Transverse colon (tissue), 4 donors: ENCODE measurements around the gene DISC1. TPM values are rescaled to one million over a fixed set of nuclear protein-coding genes. Genes with fewer than 3 reads are reported as not detected.

Experiments used
- DNase-seq: peaks from one replicate; pipeline ENCODE4 v3.0.0-alpha.2; 2019
- H3K27ac ChIP-seq, 4 donors: fragments of 200-600 bp; sonication (generic); 2 replicates each; pipeline ENCODE4 v1.5.1; 2016 to 2018; ENCODE audit warnings: inconsistent platforms in 4 of 4
- H3K27me3 ChIP-seq: fragments of 200-600 bp; sonication (generic); 2 replicates; pipeline ENCODE4 v1.5.1; 2017; ENCODE audit warnings: inconsistent platforms
- H3K36me3 ChIP-seq, 4 donors: fragments of 200-600 bp; sonication (generic); 2 replicates each; pipeline ENCODE4 v1.5.1; 2017 to 2019; ENCODE audit warnings: inconsistent platforms in 4 of 4
- H3K4me1 ChIP-seq, 4 donors: fragments of 200-600 bp; sonication (generic); 2 replicates each; pipeline ENCODE4 v1.5.1; 2017 to 2020; ENCODE audit warnings: inconsistent platforms in 4 of 4
- H3K4me3 ChIP-seq, 4 donors: fragments of 200-600 bp; sonication (generic); 1 replicate in 1 of 4; 2 replicates in 3 of 4; pipeline versions ENCODE4 v1.5.1 to v1.6.1; 2017 to 2019; ENCODE audit warnings: inconsistent platforms in 4 of 4
- H3K9me3 ChIP-seq, 2 donors: fragments of 200-600 bp; sonication (generic); 2 replicates each; pipeline ENCODE4 v1.5.1; 2017 to 2019; ENCODE audit warnings: inconsistent platforms in 2 of 2
- CTCF ChIP-seq, 5 experiments: fragments of 200-600 bp in 3 of 5; fragments of 450-650 bp in 2 of 5; sonication (generic) in 3 of 5; IDR thresholded peaks; 1 replicate in 2 of 5; 2 replicates in 3 of 5; pipeline ENCODE4 v1.5.1; 2016 to 2017; ENCODE audit warnings: antibody characterized with exemption in 5 of 5, inconsistent platforms in 3 of 5, mild to moderate bottlenecking in 2 of 5, moderate library complexity in 1 of 5
- EP300 ChIP-seq: sonication (generic); formaldehyde crosslinking; IDR thresholded peaks from one replicate; pipeline ENCODE4 v1.6.1; 2017; ENCODE audit warnings: antibody characterized with exemption, low read depth
- POLR2A ChIP-seq: fragments of 450-650 bp; IDR thresholded peaks from one replicate; pipeline ENCODE4 v1.6.1; 2016; ENCODE audit warnings: antibody characterized with exemption, mild to moderate bottlenecking, moderate library complexity
- POLR2AphosphoS5 ChIP-seq, 3 donors: sonication (generic); formaldehyde crosslinking; IDR thresholded peaks; one replicate each; pipeline ENCODE4 v1.6.1; 2016; ENCODE audit warnings: antibody characterized with exemption in 3 of 3
- WGBS, 2 donors: methylation state at CpG; one replicate each; pipeline ENCODE4 v1.1.5; 2018; ENCODE audit warnings: low coverage in 1 of 2; 5-methylcytosine and 5-hydroxymethylcytosine counted together
- in situ Hi-C, 4 donors: fragments of 200-750 bp; cut with MboI; loops; one replicate each; pipeline versions ENCODE4 v1.15.0 to v1.15.1; 2017; ENCODE audit warnings: low sequenced_read_pairs in 3 of 4, low pct_ligation_motif_present in 1 of 4, low pct_unique_long_range_greater_than_20kb in 1 of 4
- intact Hi-C: fragments of 100-400 bp; cut with DNase I; formaldehyde crosslinking; loops from one replicate; pipeline ENCODE4 v1.15.1; 2023; ENCODE audit warnings: low total_unique reads
- total RNA-seq, 4 donors: library from RNA; depleted of rRNA; stranded (reverse); fragments of >200 nt; gene quantifications; one replicate each; pipeline ENCODE4 v1.1.0, GENCODE V29; 2016

DISC1 gene
- total RNA-seq, 4 donors from 2014 or later = 7.8 to 20.3 (median 11.5) TPM

GRCh38 chr1:231660198-231660597, 33.6 kb downstream of the DISC1 start:
- Histone ChIP-seq H3K4me3 (no peak overlapping the region), H3K36me3 (no peaks in the 10 kb centered on the region), H3K4me1 (no peaks in the 10 kb centered on the region), H3K27me3 (no peaks in the 10 kb centered on the region), H3K27ac (no peak overlapping the region), H3K9me3 (no peaks in the 10 kb centered on the region)
- 98% methylated on average over 3 of the region's 3 CpGs; no CpG with 5 or more reads in 1 of the 2 donors for WGBS, 2 donors
- DNase-seq = no peak
- in situ Hi-C loops = no loop called here
- intact Hi-C loops = no loop called here
- TF ChIP-seq POLR2AphosphoS5 (IDR thresholded peaks at IDR 0.05) (no peak), POLR2A (no peak), CTCF (IDR thresholded peaks at IDR 0.05) (no peak)

- Histone ChIP-seq H3K4me3 (no peak overlapping the region), H3K27ac (no peak overlapping the region), H3K4me1 (peaks cover 0 to 12% (median 5%) of the 10 kb centered on the region in 4 donors), H3K9me3 (no peaks in the 10 kb centered on the region), H3K36me3 (no peaks in the 10 kb centered on the region), H3K27me3 (no peaks in the 10 kb centered on the region)
- no peak for TF ChIP-seq POLR2A
- WGBS, 2 donors = 82 to 89% methylated on average over 2 of the region's 2 CpGs
- no peak for DNase-seq
- intact Hi-C loops = no loop called here
- in situ Hi-C loops = no loop called here
Observed at GRCh38 chr1:231663211-231663792, 36.7 kb downstream of the DISC1 start.

DNA sequence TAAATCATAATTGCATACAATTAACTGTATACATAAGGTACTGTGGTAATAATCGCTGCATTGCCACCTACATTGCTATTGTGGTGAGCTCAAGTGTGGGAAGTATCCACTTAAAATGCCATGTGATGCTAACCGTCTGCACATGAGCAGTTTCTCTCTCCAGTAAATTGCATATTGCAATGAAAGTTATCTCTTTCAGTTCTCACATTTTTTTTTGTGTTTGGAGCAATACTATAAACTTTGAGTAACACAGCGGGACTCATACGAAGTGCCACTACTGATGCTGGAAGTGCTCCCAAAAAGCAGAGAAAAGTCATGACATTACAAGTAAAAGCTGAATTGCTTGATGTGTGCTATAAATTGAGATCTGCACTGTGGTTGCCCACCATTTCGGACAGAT, 38.5 kb downstream of the DISC1 start:
- no peaks in the 10 kb centered on the region for H3K36me3 ChIP-seq
- in situ Hi-C loops (no loop called here), intact Hi-C loops (no loop called here)
- TF ChIP-seq EP300 (no peak), POLR2A (no peak), POLR2AphosphoS5 (IDR thresholded peaks at IDR 0.05) (no peak), CTCF (IDR thresholded peaks at IDR 0.05) (no peak)
- H3K4me3 ChIP-seq = no peak overlapping the region
- peaks cover 0 to 12% (median 5%) of the 10 kb centered on the region in 4 donors for H3K4me1 ChIP-seq
- H3K27ac ChIP-seq = no peak overlapping the region
- 63 to 77% methylated on average over 5 of the region's 5 CpGs for WGBS, 2 donors
- peaks cover 0 to 11% of the 10 kb centered on the region in 2 donors for H3K9me3 ChIP-seq
- no peaks in the 10 kb centered on the region for H3K27me3 ChIP-seq
- no peak for DNase-seq

DNA sequence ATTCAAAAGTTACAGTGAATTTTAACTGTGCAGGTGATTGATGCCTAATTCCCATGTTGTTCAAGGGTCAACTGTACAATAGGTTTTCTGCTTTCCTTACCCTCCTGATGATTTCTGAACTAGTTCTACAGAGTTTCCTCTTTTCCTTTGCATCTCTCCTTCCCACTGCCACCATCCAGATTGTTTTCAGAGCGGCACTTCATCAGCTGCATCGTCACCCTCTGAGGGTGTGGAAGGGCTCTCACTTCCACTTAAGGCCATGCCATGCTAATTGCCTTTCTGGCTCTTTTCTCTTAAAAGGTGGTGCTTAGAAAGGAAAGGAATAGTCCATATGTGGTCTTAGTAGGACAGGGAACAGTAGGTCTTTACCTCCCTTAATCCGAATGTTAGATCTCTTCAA, 39.1 kb downstream of the DISC1 start:
- no peak overlapping the region for H3K27ac ChIP-seq
- H3K9me3 ChIP-seq = peaks cover 2 to 18% of the 10 kb centered on the region in 2 donors
- no peak for DNase-seq
- H3K4me1 ChIP-seq = peaks cover 0 to 12% (median 5%) of the 10 kb centered on the region in 4 donors
- no peak overlapping the region for H3K4me3 ChIP-seq
- H3K27me3 ChIP-seq = no peaks in the 10 kb centered on the region
- H3K36me3 ChIP-seq = no peaks in the 10 kb centered on the region
- no peak for TF ChIP-seq CTCF (IDR thresholded peaks at IDR 0.05)
- TF ChIP-seq POLR2AphosphoS5 (IDR thresholded peaks at IDR 0.05) = no peak
- no peak for TF ChIP-seq EP300
- TF ChIP-seq POLR2A = no peak
- intact Hi-C loops (no loop called here), in situ Hi-C loops (no loop called here)
- WGBS, 2 donors = 92 to 100% methylated on average over 3 of the region's 3 CpGs
